HG03064 (cell line): ENCODE data around the gene KCNA1.

Source experiments
- ATAC-seq: cut with Tn5 transposase; IDR thresholded peaks from one replicate; pipeline ENCODE4 v1.9.1; 2021; ENCODE audit warnings: low read depth; ENCODE audit not compliant: unreplicated experiment

KCNA1 gene

GRCh38 chr12:4958697-4959375 is 49.1 kb downstream of the KCNA1 start:
- ATAC-seq: no peak

GRCh38 chr12:4959381-4959780 is 49.7 kb downstream of the KCNA1 start:
- no peak for ATAC-seq

GRCh38 chr12:4960030-4960429 is 50.3 kb downstream of the KCNA1 start:
- no peak for ATAC-seq

GRCh38 chr12:4960547-4960946 is 50.8 kb downstream of the KCNA1 start:
- no peak for ATAC-seq

GRCh38 chr12:4961311-4961710 is 51.6 kb downstream of the KCNA1 start:
- no peak for ATAC-seq

- ATAC-seq: no peak
Measured at GRCh38 chr12:4962539-4963486, 53.1 kb downstream of the KCNA1 start.
